ENCODE results near the gene SSC4D.
"Not testable (repeated sequence)": the region's sequence is repeated elsewhere in the genome, so short reads cannot be mapped to it uniquely, and the experiment has no call there.

Gene SSC4D

DNA sequence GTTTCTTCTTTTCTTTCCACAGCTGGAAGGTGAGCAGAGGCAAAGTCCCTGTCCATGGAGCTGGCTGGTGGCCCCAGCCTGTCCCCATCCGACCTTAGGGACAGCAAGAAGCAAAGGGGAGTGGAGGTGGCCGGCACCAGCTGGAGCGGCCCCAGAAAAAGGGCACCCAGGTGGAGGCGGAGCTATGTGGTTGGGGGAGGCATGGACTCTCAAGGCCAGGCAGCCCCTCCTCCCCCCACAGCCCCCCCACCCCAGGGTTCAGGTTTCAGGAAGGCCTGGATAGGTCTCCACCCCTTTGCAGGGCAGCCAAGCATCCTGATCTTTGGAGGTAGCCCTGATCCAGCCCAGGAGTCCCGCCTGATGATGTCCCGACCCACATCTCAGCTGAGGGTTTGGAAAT, at the start of gene SSC4D:
SSC4D (minus strand) TSS at position 161 of the 400 bp plus-strand sequence. CDS start 5,258 bp downstream, outside the sequence.
- DNase-seq, result no peak

GRCh38 chr7:76458504-76458903, 49.0 kb upstream of the SSC4D start:
- DNase-seq, result not testable (repeated sequence)

DNA sequence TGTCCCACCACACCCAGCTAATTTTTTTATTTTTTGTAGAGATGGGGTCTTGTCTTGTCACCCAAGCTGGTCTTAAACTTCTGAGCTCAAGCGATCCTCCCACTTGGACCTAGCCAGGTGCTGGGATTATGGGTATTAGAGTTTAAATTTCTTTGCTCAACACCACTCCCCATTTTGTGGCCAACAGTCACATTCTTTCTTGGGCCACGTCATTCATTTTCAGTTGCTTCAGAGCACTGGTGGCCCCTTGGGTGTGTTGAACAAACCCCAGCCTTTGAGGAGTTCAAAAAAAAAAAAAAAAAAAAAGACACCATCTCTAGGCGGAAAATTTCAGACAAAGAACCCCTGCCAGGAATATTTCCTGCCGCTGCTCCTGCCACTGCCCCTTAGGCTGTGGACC, 47.5 kb upstream of the SSC4D start:
- not testable (repeated sequence) for DNase-seq

- not testable (repeated sequence) for DNase-seq
Observed at GRCh38 chr7:76445577-76446008, 36.1 kb upstream of the SSC4D start.

DNA sequence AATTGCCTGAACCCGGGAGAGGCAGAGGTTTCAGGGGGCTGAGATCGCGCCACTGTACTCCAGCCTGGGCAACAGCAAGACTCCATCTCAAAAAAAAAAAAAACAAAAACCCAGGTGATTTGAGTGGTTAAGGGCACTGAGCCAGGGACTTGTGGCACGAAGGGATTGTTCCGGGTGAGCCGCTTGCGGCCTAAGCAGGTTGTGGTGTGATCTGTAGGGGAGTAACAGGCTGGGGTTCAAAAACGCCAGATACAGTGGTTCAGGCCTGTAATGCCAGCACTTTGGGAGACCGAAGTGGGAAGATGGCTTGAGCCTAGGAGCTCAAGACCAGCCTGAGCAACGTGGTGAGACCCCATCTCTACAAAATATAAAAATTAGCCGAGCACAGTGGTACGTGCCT, 34.3 kb upstream of the SSC4D start:
- DNase-seq, result not testable (repeated sequence)

- DNase-seq, result not testable (repeated sequence)
Observed at GRCh38 chr7:76442664-76443446, 33.4 kb upstream of the SSC4D start.

- DNase-seq, result not testable (repeated sequence)
Observed at GRCh38 chr7:76441792-76442191, 32.3 kb upstream of the SSC4D start.

DNA sequence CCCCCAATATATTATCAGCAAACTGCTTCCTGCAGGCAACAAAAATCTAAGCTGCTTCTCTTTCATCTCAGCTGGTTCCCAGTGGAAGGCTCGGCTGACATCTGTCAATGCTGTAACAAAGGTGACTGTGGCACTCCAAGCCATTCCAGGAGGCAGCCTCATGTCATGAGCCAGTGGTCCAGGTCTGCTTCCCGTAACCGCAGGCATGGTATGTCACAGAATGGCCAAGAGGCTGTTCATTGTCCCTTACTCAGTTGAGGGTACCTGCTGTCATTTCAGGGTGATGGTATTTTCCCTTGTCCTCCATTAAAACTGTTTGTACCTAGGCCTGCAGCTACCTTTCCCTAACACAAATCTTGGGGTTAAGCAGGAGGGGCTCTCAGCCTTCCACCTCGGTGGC, 30.9 kb upstream of the SSC4D start:
- not testable (repeated sequence) for DNase-seq

DNA sequence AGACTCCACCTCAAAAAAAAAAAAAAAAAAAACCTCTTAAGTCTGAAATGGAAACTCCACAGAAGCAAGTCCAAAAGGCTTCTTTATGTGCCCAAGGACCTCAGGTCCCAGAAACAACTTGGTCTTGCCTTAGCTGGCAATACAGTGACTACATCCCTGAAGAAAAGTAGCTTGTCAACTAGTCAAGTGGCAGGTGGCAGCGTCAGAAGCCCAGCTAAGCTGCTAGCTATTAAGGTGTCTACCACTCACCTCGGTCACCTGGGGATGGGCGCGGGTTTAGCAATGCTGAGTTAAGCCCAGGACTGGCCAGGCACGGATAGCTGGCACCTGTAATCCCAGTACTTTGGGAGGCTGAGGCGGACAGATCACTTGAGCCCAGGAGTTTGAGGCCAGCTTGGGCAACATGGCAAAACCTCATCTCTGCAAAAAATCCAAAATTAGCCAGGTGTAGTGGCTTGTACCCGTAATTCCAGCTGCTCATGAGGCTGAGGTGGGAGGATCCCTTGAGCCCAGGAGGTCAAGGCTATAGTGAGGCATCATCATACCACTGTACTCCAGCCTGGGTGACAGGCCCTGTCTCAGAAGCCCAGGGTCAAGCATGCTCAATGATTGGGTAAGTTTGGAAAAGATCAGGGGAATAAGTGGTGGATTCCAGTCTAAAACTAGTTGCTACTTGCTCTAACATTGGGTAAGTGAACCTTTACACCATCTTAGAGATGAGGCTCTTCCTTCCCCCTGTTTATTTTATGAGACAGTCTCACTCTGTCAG, 29.8 kb upstream of the SSC4D start:
- DNase-seq, result not testable (repeated sequence)

- peak; percentile 77 for DNase-seq
Observed at GRCh38 chr7:76437873-76438272, 28.4 kb upstream of the SSC4D start.

GRCh38 chr7:76430836-76431235, 21.3 kb upstream of the SSC4D start:
- no peak for DNase-seq

GRCh38 chr7:76430211-76430610, 20.7 kb upstream of the SSC4D start:
- no peak for DNase-seq

- no peak for DNase-seq
Observed at GRCh38 chr7:76428868-76429805, 19.6 kb upstream of the SSC4D start.

DNA sequence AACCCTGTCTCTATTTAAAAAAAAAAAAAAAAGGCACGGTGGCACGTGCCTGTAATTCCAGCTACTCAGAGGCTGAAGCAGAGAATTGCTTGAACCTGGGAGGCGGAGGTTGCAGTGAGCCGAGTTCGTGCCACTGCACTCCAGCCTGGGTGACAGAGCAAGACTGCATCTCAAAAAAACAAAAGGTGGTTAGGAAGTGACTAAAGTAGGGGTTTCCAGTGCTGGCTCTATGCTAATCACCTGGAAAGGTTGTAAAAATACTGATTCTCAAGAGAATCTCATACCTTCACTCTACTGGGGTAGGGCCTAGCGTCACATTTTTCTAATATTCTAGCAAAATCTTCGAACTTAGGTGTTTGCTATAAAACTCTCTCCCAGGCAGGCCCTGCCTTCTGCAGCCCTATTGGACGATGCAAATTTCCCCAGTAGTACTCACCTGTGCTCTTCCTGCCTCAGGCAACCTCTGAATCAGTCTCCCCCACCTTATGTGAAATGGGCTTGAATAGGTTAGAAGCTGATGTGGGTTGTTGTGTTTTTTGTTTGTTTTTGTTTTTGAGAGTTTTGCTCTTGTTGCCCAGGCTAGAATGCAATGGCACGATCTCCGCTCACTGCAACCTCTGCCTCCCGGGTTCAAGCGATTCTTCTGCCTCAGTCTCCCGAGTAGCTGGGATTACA, 18.8 kb upstream of the SSC4D start:
- DNase-seq, result no peak

GRCh38 chr7:76427635-76428034, 18.1 kb upstream of the SSC4D start:
- no peak for DNase-seq

GRCh38 chr7:76426246-76426645, 16.7 kb upstream of the SSC4D start:
- no peak for DNase-seq

- DNase-seq, result not testable (repeated sequence)
Observed at GRCh38 chr7:76425558-76425957, 16.1 kb upstream of the SSC4D start.

- no peak for DNase-seq
Observed at GRCh38 chr7:76425156-76425555, 15.7 kb upstream of the SSC4D start.

DNA sequence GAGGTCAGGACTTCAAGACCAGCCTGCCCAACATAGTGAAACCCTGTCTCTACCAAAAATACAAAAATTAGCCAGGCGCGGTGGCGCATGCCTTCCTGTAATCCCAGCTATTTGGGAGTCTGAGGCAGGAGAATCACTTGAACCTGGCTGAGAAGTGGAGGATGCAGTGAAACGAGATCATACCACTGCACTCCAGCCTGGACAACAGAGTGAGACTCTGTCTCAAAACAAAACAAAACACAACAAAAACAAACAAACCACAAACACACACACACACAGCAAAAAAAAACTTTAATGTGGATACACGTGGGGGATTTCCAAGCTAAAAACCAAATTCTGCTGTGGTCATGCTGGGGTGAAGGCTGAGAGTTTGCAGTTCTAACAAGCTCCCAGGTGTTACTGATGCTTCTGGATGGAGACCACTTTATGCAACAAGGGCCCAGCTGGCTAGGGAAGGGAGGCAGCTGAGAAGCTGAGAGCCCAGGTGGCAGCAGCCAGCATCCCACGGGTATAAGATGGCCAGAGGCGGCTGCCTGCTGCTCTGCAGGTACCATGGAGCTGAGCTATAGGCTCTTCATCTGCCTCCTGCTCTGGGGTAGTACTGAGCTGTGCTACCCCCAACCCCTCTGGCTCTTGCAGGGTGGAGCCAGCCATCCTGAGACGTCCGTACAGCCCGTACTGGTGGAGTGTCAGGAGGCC, 15.1 kb upstream of the SSC4D start, which contains the start of gene ZP3:
ZP3 (plus strand) TSS at position 538 of the 699 bp plus-strand sequence; CDS start at position 553, 15 bp downstream.
- DNase-seq, result no peak

GRCh38 chr7:76423666-76424412, 14.3 kb upstream of the SSC4D start:
- DNase-seq, result no peak

DNA sequence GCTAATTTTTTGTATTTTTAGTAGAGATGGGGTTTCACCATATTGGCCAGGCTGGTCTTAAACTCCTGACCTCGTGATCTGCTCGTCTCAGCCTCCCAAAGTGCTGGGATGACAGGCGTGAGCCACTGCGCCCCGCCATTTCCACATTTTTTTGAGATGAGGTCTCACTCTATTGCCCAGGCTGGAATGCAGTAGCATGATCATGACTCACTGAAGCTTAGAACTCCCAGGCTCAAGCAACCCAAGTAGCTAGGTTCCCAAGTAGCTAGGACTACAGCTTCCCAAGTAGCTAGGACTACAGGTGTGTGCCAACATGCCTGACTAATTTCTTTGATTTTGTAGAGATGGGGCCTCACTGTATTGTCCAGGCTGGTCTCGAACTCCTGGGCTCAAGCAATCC, 11.6 kb upstream of the SSC4D start:
- not testable (repeated sequence) for DNase-seq

Measured in activated effector memory CD4-positive, alpha-beta T cell treated with anti-CD3 and anti-CD28 coated beads, Interleukin-2, amount 50 U/mL, for 16 hours (primary cell).